Measurements from ENCODE around the gene PMEL. TPM values are rescaled to one million over a fixed set of nuclear protein-coding genes. Genes with fewer than 3 reads are reported as not detected.

Gene PMEL
- total RNA-seq, 6 donors from 2014 or later, result 0.91 to 45.1 (median 1.5) TPM

- H3K4me3 ChIP-seq, result peak overlapping the region; percentile 70 to 100 (median 87)
- no peaks in the 10 kb centered on the region for H3K9me3 ChIP-seq
- H3K27me3 ChIP-seq, result no peaks in the 10 kb centered on the region
- ATAC-seq (ENCODE audit: low FRiP score in 2 of 2), result peak; percentile 61 to 71
- peaks cover 45 to 60% (median 47%) of the 10 kb centered on the region in 4 donors for H3K4me1 ChIP-seq
- H3K36me3 ChIP-seq, result peaks cover 0 to 19% (median 0%) of the 10 kb centered on the region in 4 donors
- peak overlapping the region; percentile 95 to 98 (median 96) for H3K27ac ChIP-seq
- TF ChIP-seq POLR2A (IDR thresholded peaks at IDR 0.05), result peak in 1 of 4 donors; percentile 56
- TF ChIP-seq EP300 (IDR thresholded peaks at IDR 0.05), result no peak
- TF ChIP-seq POLR2AphosphoS5 (IDR thresholded peaks at IDR 0.05), result no peak
- TF ChIP-seq, protein P1, sequence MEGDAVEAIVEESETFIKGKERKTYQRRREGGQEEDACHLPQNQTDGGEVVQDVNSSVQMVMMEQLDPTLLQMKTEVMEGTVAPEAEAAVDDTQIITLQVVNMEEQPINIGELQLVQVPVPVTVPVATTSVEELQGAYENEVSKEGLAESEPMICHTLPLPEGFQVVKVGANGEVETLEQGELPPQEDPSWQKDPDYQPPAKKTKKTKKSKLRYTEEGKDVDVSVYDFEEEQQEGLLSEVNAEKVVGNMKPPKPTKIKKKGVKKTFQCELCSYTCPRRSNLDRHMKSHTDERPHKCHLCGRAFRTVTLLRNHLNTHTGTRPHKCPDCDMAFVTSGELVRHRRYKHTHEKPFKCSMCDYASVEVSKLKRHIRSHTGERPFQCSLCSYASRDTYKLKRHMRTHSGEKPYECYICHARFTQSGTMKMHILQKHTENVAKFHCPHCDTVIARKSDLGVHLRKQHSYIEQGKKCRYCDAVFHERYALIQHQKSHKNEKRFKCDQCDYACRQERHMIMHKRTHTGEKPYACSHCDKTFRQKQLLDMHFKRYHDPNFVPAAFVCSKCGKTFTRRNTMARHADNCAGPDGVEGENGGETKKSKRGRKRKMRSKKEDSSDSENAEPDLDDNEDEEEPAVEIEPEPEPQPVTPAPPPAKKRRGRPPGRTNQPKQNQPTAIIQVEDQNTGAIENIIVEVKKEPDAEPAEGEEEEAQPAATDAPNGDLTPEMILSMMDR (IDR thresholded peaks at IDR 0.05), result peak in 1 of 6 experiments; percentile 5
- peak in 1 of 2 donors; percentile 63 for DNase-seq
- WGBS, 2 donors, result 2% methylated on average over 15 of the region's 15 CpGs
Measured at GRCh38 chr12:55974308-55974730, 8.5 kb upstream of the PMEL start.

GRCh38 chr12:55973599-55974307 lies 7.9 kb upstream of the PMEL start, which contains the start of gene RAB5B:
TSS of gene RAB5B (plus strand) at chr12:55974078. CDS start at chr12:55986961, 12,883 bp downstream.
- peaks cover 39 to 54% (median 46%) of the 10 kb centered on the region in 4 donors for H3K4me1 ChIP-seq
- H3K9me3 ChIP-seq, result no peaks in the 10 kb centered on the region
- H3K27me3 ChIP-seq, result no peaks in the 10 kb centered on the region
- TF ChIP-seq, protein P1 (IDR thresholded peaks at IDR 0.05), result peak in 3 of 6 experiments; percentile 46 to 63 (median 48)
- TF ChIP-seq POLR2A (IDR thresholded peaks at IDR 0.05), result peak; percentile 75 to 98 (median 96)
- TF ChIP-seq EP300 (IDR thresholded peaks at IDR 0.05), result no peak
- peak; percentile 95 to 99 for TF ChIP-seq POLR2AphosphoS5 (IDR thresholded peaks at IDR 0.05)
- peak within 1 kb of the TSS; percentile 95 to 98 (median 96) for H3K27ac ChIP-seq
- H3K36me3 ChIP-seq, result peaks cover 0 to 19% (median 0%) of the 10 kb centered on the region in 4 donors
- ATAC-seq (ENCODE audit: low FRiP score in 2 of 2) (peak; percentile 96 to 98), DNase-seq (peak; percentile 92 to 100)
- peak within 1 kb of the TSS; percentile 70 to 100 (median 87) for H3K4me3 ChIP-seq
- WGBS, 2 donors, result 1% methylated on average over 32 to 39 of the region's 39 CpGs

DNA sequence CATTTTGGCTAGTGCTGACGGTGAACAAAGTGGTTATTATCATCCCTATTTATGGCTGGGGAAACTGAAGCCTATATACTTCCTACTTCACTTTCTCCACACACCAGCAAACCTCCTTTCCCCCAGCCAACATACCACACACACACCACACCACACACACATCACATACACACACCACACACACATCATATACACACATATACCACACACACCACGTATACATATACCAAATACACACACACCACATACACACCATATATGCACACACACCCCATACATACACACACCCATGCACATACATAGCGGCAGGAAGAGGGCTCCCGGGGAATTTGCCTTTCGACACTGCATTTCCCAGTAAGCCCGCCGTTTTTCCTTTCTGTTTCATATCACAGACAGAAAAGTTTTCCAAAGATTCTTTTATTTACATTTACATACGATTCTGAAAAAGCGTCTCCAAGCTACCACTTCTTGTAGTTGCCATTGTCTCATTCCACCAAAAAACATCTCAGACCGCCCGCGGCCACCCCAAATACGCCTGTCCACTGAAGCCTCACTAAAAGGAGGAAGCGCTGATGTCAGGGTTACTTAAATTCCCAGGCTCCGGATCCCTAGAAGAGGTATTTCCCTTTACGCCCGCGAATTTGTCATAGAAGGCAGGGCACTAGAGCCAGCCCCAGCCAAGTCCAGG lies 7.2 kb upstream of the PMEL start:
- Histone ChIP-seq H3K36me3 (peaks cover 0 to 19% (median 0%) of the 10 kb centered on the region in 4 donors), H3K4me1 (peaks cover 37 to 50% (median 43%) of the 10 kb centered on the region in 4 donors), H3K9me3 (no peaks in the 10 kb centered on the region), H3K27ac (peak overlapping the region; percentile 90 to 94 (median 91)), H3K4me3 (peak overlapping the region; percentile 52 to 68 (median 56)), H3K27me3 (no peaks in the 10 kb centered on the region)
- DNase-seq (no peak), ATAC-seq (ENCODE audit: low FRiP score in 2 of 2) (peak in 1 of 2 donors; percentile 9)
- 0% methylated on average over 18 of the region's 18 CpGs for whole genome bisulfite sequencing, 2 donors
- TF ChIP-seq, protein P1 (IDR thresholded peaks at IDR 0.05), result no peak
- TF ChIP-seq EP300 (IDR thresholded peaks at IDR 0.05) (peak in 1 of 4 donors; percentile 23), POLR2A (IDR thresholded peaks at IDR 0.05) (peak in 2 of 4 donors; percentile 65 to 67), POLR2AphosphoS5 (IDR thresholded peaks at IDR 0.05) (peak; percentile 58 to 89)

GRCh38 chr12:55972456-55972855 lies 6.6 kb upstream of the PMEL start:
- TF ChIP-seq, protein P1 (IDR thresholded peaks at IDR 0.05), result no peak
- no peak for TF ChIP-seq POLR2AphosphoS5 (IDR thresholded peaks at IDR 0.05)
- TF ChIP-seq EP300 (IDR thresholded peaks at IDR 0.05), result no peak
- TF ChIP-seq POLR2A (IDR thresholded peaks at IDR 0.05), result no peak
- WGBS, 2 donors, result 23 to 26% methylated on average over 1 of the region's 1 CpG
- Histone ChIP-seq H3K27ac (peak overlapping the region; percentile 90 to 94 (median 91)), H3K36me3 (peaks cover 0 to 19% (median 0%) of the 10 kb centered on the region in 4 donors), H3K4me3 (peak overlapping the region; percentile 52 to 68 (median 56)), H3K9me3 (no peaks in the 10 kb centered on the region), H3K4me1 (peaks cover 43 to 50% (median 46%) of the 10 kb centered on the region in 4 donors), H3K27me3 (no peaks in the 10 kb centered on the region)
- DNase-seq, result no peak
- ATAC-seq (ENCODE audit: low FRiP score in 2 of 2), result no peak

Measured in upper lobe of left lung (tissue), 6 donors.